Right ventricle myocardium superior (tissue), 1 donor: ENCODE results near the gene GLIS2. TPM values are rescaled to one million over a fixed set of nuclear protein-coding genes. Genes with fewer than 3 reads are reported as not detected.

Source experiments
- ATAC-seq: fragments of 200-7000 bp; cut with Tn5 transposase; one replicate; pipeline ENCODE4 v1.9.1; 2020; ENCODE audit warnings: mild to moderate bottlenecking; ENCODE audit not compliant: poor library complexity
- DNase-seq: peaks from one replicate; pipeline ENCODE4 v3.0.0-alpha.2; 2020
- intact Hi-C: fragments of 100-400 bp; cut with DNase I; formaldehyde crosslinking; loops from one replicate; pipeline ENCODE4 v1.11.2; 2022
- total RNA-seq: library from RNA; stranded (reverse); fragmentation: NEBNext Ultra II Directional; extraction: Animal tissue kit (Norgen Biotek cat#: 25700); gene quantifications from one replicate; pipeline ENCODE4 v1.2.1, GENCODE V29; 2021
- donor health status: DM: no; HTN: yes; CAD: no; lungs with severe emphysema.

Gene GLIS2
- total RNA-seq, 1 donor from 2014 or later, result 14.6 TPM

- no peak for DNase-seq
- intact Hi-C loops, result no loop called here
- no peak for ATAC-seq
Observed at GRCh38 chr16:4383591-4384444, 68.0 kb downstream of the GLIS2 start.

GRCh38 chr16:4384509-4384942 lies 68.7 kb downstream of the GLIS2 start:
- no peak for DNase-seq
- ATAC-seq, result peak; percentile 7
- intact Hi-C loops, result no loop called here

- DNase-seq, result no peak
- ATAC-seq, result no peak
- intact Hi-C loops, result no loop called here
Observed at GRCh38 chr16:4385066-4385788, 69.4 kb downstream of the GLIS2 start.

- intact Hi-C loops, result no loop called here
- DNase-seq, result no peak
- no peak for ATAC-seq
Observed at GRCh38 chr16:4385789-4386450, 70.1 kb downstream of the GLIS2 start.

- DNase-seq, result no peak
- intact Hi-C loops, result no loop called here
- no peak for ATAC-seq
Observed at GRCh38 chr16:4386451-4386805, 70.6 kb downstream of the GLIS2 start.

DNA sequence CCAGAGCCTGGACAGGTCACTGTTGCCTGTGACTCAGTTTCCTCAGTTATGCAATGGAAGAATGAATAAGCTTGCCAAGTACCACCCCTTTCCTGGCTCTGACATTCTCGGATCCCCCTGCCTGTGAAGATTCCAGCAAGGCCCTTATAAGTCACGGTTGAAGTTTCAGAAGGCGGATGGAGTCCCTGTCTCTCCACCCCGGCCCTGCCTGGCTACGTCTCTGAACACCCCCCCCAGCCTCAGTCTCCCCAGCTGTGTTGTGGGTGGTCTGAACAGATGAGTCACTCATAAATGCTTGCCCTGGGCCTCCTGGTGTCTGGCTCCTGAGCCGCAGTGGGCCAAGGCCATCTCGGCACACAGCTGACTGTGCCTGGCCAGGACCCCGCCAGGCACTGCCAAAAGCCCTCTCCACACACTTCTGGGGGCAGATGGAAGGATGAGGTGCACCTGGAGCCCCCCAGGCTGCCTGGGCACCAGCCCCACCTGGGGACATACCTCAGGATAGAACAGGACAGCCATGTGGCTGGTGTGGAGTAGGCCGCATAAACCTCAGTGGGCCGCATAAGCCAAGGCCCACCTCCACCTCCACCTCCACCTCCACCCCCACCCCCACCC lies 71.2 kb downstream of the GLIS2 start:
- intact Hi-C loops, result no loop called here
- DNase-seq (no peak), ATAC-seq (no peak)

DNA sequence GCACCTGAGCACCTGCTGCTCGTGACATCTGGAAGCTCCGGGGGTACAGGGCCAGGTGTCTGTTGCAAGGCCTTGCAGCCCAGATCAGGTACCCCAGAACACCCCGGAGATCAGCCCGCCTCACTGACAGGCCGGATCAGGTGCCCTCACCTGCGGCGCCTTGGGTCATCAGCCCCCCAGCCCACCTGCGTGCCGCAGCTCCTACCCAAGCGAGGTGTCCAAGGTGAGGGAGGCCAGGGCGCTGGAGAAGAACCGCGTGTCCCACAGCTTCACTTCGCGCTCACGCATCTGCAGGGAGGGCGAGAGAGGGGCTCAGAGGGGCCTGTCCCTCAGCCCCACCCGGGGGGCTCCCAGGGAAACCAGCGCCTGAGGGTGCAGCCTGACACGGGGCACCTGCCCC lies 71.9 kb downstream of the GLIS2 start:
- ATAC-seq, result no peak
- DNase-seq, result no peak
- intact Hi-C loops, result no loop called here

- intact Hi-C loops, result no loop called here
- DNase-seq (no peak), ATAC-seq (peak; percentile 27)
Observed at GRCh38 chr16:4388271-4389021, 72.6 kb downstream of the GLIS2 start.

Other genes starting within 250 kb of the GLIS2 start
- 44.8 TPM for gene ADCY9, start 199.6 kb upstream of the GLIS2 start, total RNA-seq
- 350 TPM for gene SRL, start 74.0 kb upstream of the GLIS2 start, total RNA-seq
- gene TFAP4, start 43.0 kb upstream of the GLIS2 start, total RNA-seq, result 4.0 TPM
- 74.0 TPM for gene PAM16, start 35.3 kb downstream of the GLIS2 start, total RNA-seq
- gene VASN, start 55.8 kb downstream of the GLIS2 start, total RNA-seq, result 5.7 TPM
- 11.6 TPM for gene CORO7, start 100.5 kb downstream of the GLIS2 start, total RNA-seq
- 76.8 TPM for gene DNAJA3, start 109.8 kb downstream of the GLIS2 start, total RNA-seq
- 24.9 TPM for gene NMRAL1, start 158.6 kb downstream of the GLIS2 start, total RNA-seq
- 125 TPM for gene HMOX2, start 160.3 kb downstream of the GLIS2 start, total RNA-seq
- gene CDIP1, start 222.7 kb downstream of the GLIS2 start, total RNA-seq, result 45.2 TPM
- 0.11 TPM for gene C16orf96, start 240.3 kb downstream of the GLIS2 start, total RNA-seq